ENCODE measurements around the gene EIF4H.
"Not testable (repeated sequence)": the region's sequence is repeated elsewhere in the genome, so short reads cannot be mapped to it uniquely, and the experiment has no call there.

EIF4H gene

GRCh38 chr7:74173866-74174605, at the start of gene EIF4H:
TSS of gene EIF4H (plus strand) at chr7:74174356. CDS start at chr7:74174384, 28 bp downstream.
- DNase-seq (ENCODE audit: low read depth in 1 of 2, low spot score in 1 of 2) = peak; percentile 93 to 95

DNA sequence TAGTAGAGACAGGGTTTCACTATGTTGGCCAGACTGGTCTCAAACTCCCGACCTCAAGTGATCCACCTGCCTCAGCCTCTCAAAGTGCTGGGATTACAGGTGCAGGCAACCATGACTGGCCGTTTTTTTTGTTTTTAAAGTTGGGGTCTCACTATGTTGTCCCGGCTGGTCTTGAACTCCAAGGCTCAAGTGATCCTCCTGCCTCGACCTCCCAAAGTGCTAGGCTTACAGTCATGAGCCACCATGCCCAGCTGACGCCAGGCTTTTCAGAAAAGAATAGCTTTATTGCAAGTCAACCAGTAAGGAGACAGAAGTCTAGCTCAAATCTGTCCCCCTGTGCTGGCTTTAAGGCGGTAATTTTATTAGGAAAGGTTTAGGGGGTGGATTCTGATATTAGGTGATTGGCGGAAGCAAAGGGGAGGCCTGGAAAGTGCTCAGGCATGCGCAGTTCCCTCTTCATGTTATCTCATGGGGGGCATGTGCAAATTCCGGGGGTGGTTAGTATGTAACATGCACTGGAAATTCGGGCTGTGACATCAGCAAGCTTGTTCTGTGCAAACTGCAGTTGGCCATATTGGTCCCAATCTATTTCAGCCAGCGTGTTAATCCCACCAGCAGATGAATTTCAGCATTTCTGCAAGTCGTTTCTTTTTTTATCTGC, 47.8 kb upstream of the EIF4H start:
- no peak for DNase-seq (ENCODE audit: low read depth in 1 of 2, low spot score in 1 of 2)

DNA sequence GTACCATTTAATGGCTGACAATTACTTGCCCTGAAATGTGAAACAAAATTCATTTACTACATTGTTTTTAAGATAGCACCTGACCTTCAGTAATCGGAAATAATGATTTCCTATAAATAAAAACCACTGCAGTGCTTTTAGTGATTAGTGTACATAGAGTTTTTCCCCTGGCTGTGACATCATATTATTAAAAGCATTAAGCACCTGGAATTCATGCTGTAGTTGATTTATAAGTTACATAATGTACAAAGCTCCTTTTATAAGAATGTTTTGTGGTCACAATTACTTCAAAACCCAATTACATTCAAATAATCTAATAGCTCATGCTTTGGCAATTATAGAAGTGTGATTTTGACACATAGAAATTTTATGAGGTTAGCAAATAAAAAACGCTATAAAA, 44.3 kb upstream of the EIF4H start:
- DNase-seq (ENCODE audit: low read depth in 1 of 2, low spot score in 1 of 2) = no peak

- DNase-seq (ENCODE audit: low read depth in 1 of 2, low spot score in 1 of 2) = no peak
These were observed 43.6 kb upstream of the EIF4H start for GRCh38 chr7:74130518-74130917.

GRCh38 chr7:74134117-74134620, 40.0 kb upstream of the EIF4H start:
- DNase-seq (ENCODE audit: low read depth in 1 of 2, low spot score in 1 of 2) = no peak

DNA sequence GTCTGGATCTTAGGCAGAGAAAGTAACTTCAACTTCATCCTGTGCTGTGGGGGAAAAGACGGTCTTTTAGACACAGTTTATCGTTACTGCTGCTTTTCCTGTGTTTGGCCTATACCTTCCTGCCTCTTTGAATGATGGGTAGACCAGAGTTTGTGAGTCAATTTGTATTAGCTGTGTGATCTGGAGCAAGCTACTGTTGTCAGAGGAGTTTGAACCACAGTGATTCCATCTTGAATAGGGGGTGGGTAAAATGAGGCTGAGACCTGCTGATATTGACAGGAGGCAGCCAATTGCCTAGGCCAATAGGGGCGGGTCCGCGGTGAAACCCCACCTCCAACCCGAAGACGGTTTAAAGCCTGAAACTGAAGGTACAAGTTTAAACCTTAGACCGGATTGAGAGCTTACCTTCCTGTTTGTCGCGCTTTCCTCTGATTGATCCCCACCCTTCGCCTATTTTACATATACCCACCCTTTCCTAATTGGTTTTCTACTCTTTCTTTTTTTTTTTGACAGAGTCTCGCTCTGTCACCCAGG, 35.8 kb upstream of the EIF4H start:
- DNase-seq (ENCODE audit: low read depth in 1 of 2, low spot score in 1 of 2) = no peak

DNA sequence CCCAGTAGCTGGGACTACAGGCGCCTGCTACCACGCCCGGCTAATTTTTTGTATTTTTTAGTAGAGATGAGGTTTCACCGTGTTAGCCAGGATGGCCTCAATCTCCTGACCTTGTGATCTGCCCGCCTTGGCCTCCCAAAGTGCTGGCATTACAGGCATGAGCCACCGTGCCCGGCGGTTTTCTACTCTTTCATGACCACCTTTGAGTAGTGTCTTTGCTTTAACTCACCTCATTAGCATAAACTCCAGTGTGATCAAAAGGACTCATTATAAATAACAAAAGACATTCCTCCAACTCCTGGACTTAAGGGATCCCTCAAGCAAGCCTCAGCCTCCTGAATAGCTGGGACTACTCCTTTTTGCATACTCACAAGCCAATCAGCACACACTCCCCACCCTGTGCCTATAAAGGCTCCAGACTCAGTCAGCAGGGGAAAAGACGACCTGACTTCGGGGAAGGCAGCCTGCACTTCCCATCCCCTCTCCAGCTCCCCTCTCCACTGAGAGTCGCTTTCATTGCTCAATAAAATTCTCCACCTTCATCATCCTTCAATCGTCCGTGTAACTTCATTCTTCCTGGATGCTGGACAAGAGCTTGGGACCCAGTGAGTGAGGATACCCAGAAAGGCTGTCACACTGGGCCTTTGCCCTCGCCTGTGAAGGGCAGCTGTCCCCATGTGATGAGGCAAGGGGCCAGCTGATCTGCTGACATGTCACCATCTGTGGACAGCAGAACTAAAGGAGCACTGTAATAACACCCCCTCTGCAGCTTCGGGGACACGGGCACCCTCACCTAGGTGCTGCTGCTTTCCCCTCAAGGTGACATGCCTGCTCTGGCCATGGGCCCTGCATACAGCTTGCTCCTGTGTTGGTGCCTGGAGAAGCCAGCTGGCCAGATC, 35.0 kb upstream of the EIF4H start:
- DNase-seq (ENCODE audit: low read depth in 1 of 2, low spot score in 1 of 2) = no peak

- DNase-seq (ENCODE audit: low read depth in 1 of 2, low spot score in 1 of 2) = no peak
These were observed 32.5 kb upstream of the EIF4H start for GRCh38 chr7:74141705-74142104.

- DNase-seq (ENCODE audit: low read depth in 1 of 2, low spot score in 1 of 2) = no peak
These were observed 30.8 kb upstream of the EIF4H start for GRCh38 chr7:74143383-74143782.

- no peak for DNase-seq (ENCODE audit: low read depth in 1 of 2, low spot score in 1 of 2)
These were observed 25.7 kb upstream of the EIF4H start for GRCh38 chr7:74148491-74148890.

DNA sequence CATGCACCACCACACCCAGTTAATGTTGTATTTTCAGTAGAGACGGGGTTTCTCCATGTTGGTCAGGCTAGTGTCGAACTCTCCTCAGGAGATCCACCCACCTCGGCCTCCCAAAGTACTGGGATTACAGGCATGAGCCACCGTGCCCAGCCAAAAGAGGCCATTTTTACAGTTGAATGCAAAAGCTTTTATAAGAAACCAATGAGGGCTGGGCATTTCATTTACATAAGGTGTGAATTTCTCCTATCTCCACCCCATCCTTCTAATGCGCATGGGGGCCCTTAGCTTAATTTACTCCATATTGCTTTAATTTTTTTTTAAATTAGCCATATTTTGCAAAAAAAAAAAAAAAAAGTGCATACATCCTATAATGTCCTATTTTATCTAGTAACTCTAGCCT, 25.1 kb upstream of the EIF4H start:
- DNase-seq (ENCODE audit: low read depth in 1 of 2, low spot score in 1 of 2) = no peak

- no peak for DNase-seq (ENCODE audit: low read depth in 1 of 2, low spot score in 1 of 2)
These were observed 24.6 kb upstream of the EIF4H start for GRCh38 chr7:74149603-74150002.

DNA sequence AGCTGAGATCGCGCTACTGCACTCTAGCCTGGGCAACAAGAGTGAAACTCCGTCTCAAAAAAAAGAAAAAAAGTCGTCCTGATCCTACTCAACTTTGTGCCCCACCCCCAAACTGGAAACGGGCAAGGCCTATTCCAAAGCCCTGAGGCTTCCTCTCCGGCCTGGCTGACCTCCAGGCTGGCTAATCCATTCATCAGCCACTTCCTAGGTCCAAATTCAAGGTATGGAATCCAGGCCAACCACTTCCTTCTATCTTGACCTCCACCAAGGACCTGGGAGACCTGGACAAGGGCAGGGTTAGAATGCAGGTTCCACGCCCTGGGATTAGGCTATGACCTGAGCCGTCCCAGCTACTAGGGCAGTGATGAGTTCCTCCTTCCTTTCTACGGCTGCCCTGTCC, 20.4 kb upstream of the EIF4H start:
- no peak for DNase-seq (ENCODE audit: low read depth in 1 of 2, low spot score in 1 of 2)

DNA sequence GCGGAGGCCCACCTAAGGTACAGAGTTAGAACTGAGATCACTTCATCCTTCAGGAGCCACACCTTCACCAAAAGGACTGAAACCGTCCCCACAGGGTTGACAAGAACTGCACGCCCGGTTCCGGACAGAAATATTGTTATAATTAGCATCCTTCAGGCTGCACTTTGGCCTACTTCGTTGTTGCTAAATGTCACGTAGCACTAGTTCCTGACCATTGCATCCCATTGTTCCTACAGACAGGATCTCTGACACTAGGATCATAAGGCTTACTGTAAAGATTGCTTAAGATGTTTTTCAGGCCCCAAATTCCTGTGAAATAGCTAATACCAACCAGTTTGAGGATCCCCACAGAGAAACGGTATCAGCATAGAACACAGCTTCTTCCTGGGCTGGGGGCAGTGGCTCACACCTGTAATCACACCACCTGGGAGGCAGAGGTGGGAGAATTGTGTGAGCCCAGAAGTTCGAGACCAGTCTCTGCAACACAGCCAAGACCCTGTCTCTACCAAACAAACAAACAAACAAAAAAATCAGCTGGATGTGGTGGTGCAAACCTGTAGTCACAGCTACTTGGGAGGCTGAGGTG, 18.3 kb upstream of the EIF4H start:
- DNase-seq (ENCODE audit: low read depth in 1 of 2, low spot score in 1 of 2) = no peak

GRCh38 chr7:74157605-74158004, 16.6 kb upstream of the EIF4H start:
- DNase-seq (ENCODE audit: low read depth in 1 of 2, low spot score in 1 of 2) = no peak

GRCh38 chr7:74164985-74165456, 9.1 kb upstream of the EIF4H start:
- DNase-seq (ENCODE audit: low read depth in 1 of 2, low spot score in 1 of 2) = no peak

DNA sequence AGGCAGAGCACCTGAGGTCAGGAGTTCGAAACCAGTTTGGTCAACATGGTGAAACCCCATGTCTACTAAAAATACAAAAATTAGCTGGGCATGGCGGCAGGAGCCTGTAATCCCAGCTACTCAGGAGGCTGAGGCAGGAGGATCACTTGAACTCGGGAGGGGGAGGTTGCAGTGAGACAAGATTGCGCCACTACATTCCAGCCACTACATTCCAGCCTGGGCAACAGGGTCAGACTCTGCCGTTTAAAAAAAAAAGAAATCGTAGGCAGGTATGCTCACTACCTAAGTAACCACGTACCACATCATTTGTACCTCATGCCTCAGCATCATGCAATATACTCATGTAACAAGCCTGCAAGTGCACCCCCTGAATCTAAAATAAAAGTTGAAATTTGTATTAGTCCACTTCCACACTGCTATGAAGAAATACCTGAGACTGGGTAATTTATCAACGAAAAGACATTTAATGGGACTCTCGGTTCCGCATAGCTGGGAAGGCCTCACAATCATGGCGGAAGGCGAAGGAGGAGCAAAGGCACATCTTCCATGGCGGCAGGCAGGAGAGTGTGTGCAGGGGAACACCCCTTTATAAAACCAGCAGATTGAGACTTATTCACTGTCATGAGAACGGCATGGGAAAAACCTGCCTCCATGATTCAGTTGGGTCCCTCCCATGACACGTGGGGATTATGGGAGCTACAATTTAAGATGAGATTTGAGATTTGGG, 8.1 kb upstream of the EIF4H start:
- DNase-seq (ENCODE audit: low read depth in 1 of 2, low spot score in 1 of 2) = no peak

DNA sequence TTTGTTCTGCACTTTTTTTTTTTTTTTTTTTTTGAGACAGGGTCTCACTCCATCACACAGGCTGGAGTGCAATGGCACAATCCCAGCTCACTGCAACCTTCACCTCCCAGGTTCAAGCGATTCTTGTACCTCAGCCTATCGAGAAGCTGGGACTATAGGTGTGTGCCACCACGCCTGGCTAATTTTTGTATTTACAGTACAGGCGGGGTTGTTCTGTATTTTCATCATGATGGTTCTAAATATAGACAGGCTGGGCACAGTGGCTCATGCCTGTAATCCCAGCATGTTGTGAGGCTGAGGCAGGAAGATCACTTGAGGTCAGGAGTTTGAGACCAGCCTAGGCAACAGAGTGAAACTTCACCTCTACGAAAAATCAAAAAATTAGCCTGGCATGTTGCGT, 6.8 kb upstream of the EIF4H start:
- not testable (repeated sequence) for DNase-seq (ENCODE audit: low read depth in 1 of 2, low spot score in 1 of 2)

- no peak for DNase-seq (ENCODE audit: low read depth in 1 of 2, low spot score in 1 of 2)
These were observed 1.1 kb upstream of the EIF4H start for GRCh38 chr7:74173074-74173473.

- peak in 1 of 2 donors; percentile 14 for DNase-seq (ENCODE audit: low read depth in 1 of 2, low spot score in 1 of 2)
These were observed 678 bp upstream of the EIF4H start for GRCh38 chr7:74173491-74173865.

Data from activated CD4-positive, alpha-beta T cell treated with anti-CD3 and anti-CD28 coated beads, Interleukin-2, amount 50 U/mL, for 24 hours (primary cell).